Activated CD8-positive, alpha-beta memory T cell treated with anti-CD3 and anti-CD28 coated beads, Interleukin-2, amount 50 U/mL, for 24 hours (primary cell): ENCODE data around the gene UBTD2.

Source experiments
- DNase-seq: peaks from one replicate; pipeline ENCODE4 v3.0.0-alpha.2; 2020; ENCODE audit errors: extremely low read depth

The UBTD2 gene

GRCh38 chr5:172171118-172171517 lies 112.4 kb downstream of the UBTD2 start:
- DNase-seq = no peak

GRCh38 chr5:172170251-172170701 lies 113.3 kb downstream of the UBTD2 start:
- no peak for DNase-seq

- no peak for DNase-seq
Measured at GRCh38 chr5:172169216-172169615, 114.3 kb downstream of the UBTD2 start.

- no peak for DNase-seq
Measured at GRCh38 chr5:172168311-172168710, 115.3 kb downstream of the UBTD2 start.

GRCh38 chr5:172167895-172168294 lies 115.7 kb downstream of the UBTD2 start:
- DNase-seq = no peak

GRCh38 chr5:172166030-172166826 lies 117.3 kb downstream of the UBTD2 start:
- DNase-seq = no peak

- no peak for DNase-seq
Measured at GRCh38 chr5:172165465-172165864, 118.1 kb downstream of the UBTD2 start.

- no peak for DNase-seq
Measured at GRCh38 chr5:172164769-172165212, 118.8 kb downstream of the UBTD2 start.

GRCh38 chr5:172163346-172163745 lies 120.2 kb downstream of the UBTD2 start:
- DNase-seq = no peak

GRCh38 chr5:172162987-172163343 lies 120.6 kb downstream of the UBTD2 start:
- DNase-seq = no peak

- no peak for DNase-seq
Measured at GRCh38 chr5:172162323-172162986, 121.1 kb downstream of the UBTD2 start.

- DNase-seq = no peak
Measured at GRCh38 chr5:172160506-172160905, 123.1 kb downstream of the UBTD2 start.
